Measurements from ENCODE around the gene ABHD12.

DNA sequence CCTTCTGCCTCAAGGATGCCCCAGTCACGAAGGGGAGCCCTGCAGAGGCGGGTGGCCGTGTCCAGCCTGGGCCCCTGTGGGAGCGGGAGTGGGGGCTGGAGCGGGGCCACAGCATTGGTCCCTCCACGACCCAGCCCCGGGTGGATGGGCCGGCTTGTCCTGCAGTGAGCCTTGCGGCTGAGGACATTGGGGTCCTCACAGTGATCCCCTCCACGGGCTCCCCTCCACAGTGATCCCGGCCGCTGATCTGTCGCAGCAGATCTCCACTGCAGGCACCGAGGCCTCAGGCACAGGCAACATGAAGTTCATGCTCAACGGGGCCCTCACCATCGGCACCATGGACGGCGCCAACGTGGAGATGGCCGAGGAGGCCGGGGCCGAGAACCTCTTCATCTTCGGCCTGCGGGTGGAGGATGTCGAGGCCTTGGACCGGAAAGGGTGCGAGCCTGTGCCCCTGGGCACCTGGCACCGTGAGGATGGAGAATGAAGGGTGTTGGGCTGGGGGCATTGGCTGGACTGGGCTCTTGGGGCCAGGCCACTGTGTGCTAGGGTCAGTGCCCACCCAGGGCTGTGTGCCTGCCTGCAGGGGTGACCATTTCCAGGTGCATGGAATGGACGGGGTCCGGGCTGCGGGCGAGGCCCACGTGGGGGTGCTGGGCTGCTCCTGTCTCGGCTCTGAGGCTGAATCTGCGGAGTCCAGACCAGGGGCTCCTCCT lies 98.3 kb downstream of the ABHD12 start:
- TF ChIP-seq, protein P1, sequence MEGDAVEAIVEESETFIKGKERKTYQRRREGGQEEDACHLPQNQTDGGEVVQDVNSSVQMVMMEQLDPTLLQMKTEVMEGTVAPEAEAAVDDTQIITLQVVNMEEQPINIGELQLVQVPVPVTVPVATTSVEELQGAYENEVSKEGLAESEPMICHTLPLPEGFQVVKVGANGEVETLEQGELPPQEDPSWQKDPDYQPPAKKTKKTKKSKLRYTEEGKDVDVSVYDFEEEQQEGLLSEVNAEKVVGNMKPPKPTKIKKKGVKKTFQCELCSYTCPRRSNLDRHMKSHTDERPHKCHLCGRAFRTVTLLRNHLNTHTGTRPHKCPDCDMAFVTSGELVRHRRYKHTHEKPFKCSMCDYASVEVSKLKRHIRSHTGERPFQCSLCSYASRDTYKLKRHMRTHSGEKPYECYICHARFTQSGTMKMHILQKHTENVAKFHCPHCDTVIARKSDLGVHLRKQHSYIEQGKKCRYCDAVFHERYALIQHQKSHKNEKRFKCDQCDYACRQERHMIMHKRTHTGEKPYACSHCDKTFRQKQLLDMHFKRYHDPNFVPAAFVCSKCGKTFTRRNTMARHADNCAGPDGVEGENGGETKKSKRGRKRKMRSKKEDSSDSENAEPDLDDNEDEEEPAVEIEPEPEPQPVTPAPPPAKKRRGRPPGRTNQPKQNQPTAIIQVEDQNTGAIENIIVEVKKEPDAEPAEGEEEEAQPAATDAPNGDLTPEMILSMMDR (IDR thresholded peaks at IDR 0.05; ENCODE audit: insufficient read depth, low read length), result no peak
- TF ChIP-seq, protein P2, sequence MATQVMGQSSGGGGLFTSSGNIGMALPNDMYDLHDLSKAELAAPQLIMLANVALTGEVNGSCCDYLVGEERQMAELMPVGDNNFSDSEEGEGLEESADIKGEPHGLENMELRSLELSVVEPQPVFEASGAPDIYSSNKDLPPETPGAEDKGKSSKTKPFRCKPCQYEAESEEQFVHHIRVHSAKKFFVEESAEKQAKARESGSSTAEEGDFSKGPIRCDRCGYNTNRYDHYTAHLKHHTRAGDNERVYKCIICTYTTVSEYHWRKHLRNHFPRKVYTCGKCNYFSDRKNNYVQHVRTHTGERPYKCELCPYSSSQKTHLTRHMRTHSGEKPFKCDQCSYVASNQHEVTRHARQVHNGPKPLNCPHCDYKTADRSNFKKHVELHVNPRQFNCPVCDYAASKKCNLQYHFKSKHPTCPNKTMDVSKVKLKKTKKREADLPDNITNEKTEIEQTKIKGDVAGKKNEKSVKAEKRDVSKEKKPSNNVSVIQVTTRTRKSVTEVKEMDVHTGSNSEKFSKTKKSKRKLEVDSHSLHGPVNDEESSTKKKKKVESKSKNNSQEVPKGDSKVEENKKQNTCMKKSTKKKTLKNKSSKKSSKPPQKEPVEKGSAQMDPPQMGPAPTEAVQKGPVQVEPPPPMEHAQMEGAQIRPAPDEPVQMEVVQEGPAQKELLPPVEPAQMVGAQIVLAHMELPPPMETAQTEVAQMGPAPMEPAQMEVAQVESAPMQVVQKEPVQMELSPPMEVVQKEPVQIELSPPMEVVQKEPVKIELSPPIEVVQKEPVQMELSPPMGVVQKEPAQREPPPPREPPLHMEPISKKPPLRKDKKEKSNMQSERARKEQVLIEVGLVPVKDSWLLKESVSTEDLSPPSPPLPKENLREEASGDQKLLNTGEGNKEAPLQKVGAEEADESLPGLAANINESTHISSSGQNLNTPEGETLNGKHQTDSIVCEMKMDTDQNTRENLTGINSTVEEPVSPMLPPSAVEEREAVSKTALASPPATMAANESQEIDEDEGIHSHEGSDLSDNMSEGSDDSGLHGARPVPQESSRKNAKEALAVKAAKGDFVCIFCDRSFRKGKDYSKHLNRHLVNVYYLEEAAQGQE (IDR thresholded peaks at IDR 0.05; ENCODE audit: insufficient replicate concordance, low read depth), result no peak
- TF ChIP-seq GABPA (IDR thresholded peaks at IDR 0.05; ENCODE audit: low read depth) (no peak), POLR2AphosphoS5 (IDR thresholded peaks at IDR 0.05; ENCODE audit: low read depth) (no peak), SPI1 (IDR thresholded peaks at IDR 0.05; ENCODE audit: borderline replicate concordance, low read depth) (no peak)
